Peyer's patch (tissue), 4 donors: Measurements from ENCODE around the gene BZW2.

Experiments used
- POLR2A ChIP-seq, 2 donors: fragments of 450-650 bp; IDR thresholded peaks; one replicate each; pipeline ENCODE4 v1.5.1; 2017; ENCODE audit warnings: antibody characterized with exemption in 2 of 2, mild to moderate bottlenecking in 2 of 2, moderate library complexity in 2 of 2
- TF ChIP-seq, protein P1 (sequence below), 6 experiments: fragments of 450-650 bp in 4 of 6; fragments of 200-600 bp in 2 of 6; sonication (generic) in 1 of 6; IDR thresholded peaks; one replicate each; pipeline ENCODE4 v1.5.1; 2017 to 2019; ENCODE audit warnings: antibody characterized with exemption in 6 of 6, mild to moderate bottlenecking in 3 of 6, moderate library complexity in 1 of 6

DNA sequence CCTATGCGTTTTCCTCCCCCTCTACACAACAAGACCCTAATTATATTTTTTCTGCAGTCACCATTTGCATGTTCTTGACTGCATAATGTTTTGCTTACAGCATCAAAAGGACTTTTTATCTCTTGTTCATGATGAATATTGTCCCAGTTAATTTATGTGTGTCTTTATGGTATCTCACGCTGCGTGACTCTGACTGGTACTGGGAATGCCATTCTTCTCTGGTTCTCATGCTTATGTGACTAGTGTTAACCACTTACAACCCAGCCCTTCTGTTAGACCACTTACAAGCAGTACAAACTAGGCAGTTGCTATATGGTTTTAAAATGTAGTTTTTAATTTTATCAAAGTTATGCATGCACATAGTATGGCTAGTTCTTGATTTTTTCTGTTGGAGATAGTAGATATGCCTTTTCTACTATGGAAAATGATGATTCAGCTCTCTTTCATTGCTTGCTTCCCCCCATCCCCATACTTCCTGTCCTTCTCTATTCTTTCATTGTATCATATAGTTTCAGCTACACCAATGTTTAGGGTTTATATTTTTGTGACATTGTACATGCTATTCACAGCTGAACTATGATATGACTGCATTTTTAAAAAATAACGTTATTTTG is 24.9 kb downstream of the BZW2 start:
- TF ChIP-seq, protein P1, sequence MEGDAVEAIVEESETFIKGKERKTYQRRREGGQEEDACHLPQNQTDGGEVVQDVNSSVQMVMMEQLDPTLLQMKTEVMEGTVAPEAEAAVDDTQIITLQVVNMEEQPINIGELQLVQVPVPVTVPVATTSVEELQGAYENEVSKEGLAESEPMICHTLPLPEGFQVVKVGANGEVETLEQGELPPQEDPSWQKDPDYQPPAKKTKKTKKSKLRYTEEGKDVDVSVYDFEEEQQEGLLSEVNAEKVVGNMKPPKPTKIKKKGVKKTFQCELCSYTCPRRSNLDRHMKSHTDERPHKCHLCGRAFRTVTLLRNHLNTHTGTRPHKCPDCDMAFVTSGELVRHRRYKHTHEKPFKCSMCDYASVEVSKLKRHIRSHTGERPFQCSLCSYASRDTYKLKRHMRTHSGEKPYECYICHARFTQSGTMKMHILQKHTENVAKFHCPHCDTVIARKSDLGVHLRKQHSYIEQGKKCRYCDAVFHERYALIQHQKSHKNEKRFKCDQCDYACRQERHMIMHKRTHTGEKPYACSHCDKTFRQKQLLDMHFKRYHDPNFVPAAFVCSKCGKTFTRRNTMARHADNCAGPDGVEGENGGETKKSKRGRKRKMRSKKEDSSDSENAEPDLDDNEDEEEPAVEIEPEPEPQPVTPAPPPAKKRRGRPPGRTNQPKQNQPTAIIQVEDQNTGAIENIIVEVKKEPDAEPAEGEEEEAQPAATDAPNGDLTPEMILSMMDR (IDR thresholded peaks at IDR 0.05): no peak
- no peak for TF ChIP-seq POLR2A (IDR thresholded peaks at IDR 0.05)
